ENCODE data around the gene YY1AP1.

DNA sequence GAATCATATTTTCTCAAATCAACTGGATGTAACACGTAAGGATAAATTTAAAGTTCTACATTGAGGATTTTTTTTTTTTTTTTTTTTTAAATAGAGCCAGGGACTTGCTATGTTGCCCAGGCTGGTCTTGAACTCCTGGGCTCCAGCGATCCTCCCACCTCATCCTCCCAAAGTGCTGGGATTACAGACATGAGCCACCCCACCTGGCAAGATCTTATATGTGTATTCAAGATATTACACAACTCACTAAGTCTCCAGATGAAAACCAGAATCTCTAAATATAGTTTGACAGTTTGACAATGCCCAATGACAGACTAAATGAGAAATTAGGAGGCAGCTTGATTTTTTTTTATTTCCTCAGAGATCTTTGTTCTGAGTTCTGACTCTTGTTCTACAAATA, 6.8 kb downstream of the YY1AP1 start:
- no peak for TF ChIP-seq EZH2 (IDR thresholded peaks at IDR 0.05; ENCODE audit: borderline replicate concordance, low read depth, low read length, severe bottlenecking)
- TF ChIP-seq, protein P1, sequence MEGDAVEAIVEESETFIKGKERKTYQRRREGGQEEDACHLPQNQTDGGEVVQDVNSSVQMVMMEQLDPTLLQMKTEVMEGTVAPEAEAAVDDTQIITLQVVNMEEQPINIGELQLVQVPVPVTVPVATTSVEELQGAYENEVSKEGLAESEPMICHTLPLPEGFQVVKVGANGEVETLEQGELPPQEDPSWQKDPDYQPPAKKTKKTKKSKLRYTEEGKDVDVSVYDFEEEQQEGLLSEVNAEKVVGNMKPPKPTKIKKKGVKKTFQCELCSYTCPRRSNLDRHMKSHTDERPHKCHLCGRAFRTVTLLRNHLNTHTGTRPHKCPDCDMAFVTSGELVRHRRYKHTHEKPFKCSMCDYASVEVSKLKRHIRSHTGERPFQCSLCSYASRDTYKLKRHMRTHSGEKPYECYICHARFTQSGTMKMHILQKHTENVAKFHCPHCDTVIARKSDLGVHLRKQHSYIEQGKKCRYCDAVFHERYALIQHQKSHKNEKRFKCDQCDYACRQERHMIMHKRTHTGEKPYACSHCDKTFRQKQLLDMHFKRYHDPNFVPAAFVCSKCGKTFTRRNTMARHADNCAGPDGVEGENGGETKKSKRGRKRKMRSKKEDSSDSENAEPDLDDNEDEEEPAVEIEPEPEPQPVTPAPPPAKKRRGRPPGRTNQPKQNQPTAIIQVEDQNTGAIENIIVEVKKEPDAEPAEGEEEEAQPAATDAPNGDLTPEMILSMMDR (IDR thresholded peaks at IDR 0.05; ENCODE audit: borderline replicate concordance, extremely low read depth, low read length, poor library complexity, severe bottlenecking) = no peak
